H1 (cell line): ENCODE results near the gene RAP2C. TPM values are rescaled to one million over a fixed set of nuclear protein-coding genes. Genes with fewer than 3 reads are reported as not detected.

Experiments
- CTCF ChIA-PET: fragments of 300-600 bp; sonication (Branson Sonifier 250); formaldehyde crosslinking; loops from one replicate; lab custom pipeline; 2021; ENCODE audit not compliant: partially characterized antibody; lab: Charles Lee
- POLR2A ChIA-PET: fragments of 300-600 bp; sonication (Branson Sonifier 250); formaldehyde crosslinking; loops from one replicate; lab custom pipeline; 2021; ENCODE audit warnings: inconsistent platforms; ENCODE audit not compliant: partially characterized antibody; lab: Charles Lee
- DNase-seq, 2 experiments: peaks; one replicate each; pipeline versions ENCODE4 v3.0.0 to v3.0.0-alpha.2; 2010 to 2022; ENCODE audit warnings: low spot score in 2 of 2, low read depth in 1 of 2, mixed read lengths in 1 of 2
- FAIRE-seq: peaks from 2 replicates; lab custom pipeline; 2011; peaks lifted over from hg19 to GRCh38; lab: Jason Lieb, UNC
- H2AFZ ChIP-seq: 2 replicates; pipeline ENCODE4 v1.8.1; 2012; ENCODE audit warnings: low read length, inconsistent platforms
- H2AK5ac ChIP-seq: 2 replicates; pipeline ENCODE4 v1.6.1; 2013; ENCODE audit warnings: low read depth, low read length
- H2BK120ac ChIP-seq: replicated peaks from 2 replicates; pipeline ENCODE3; 2013; ENCODE audit warnings: low read depth, low read length, inconsistent platforms
- H2BK12ac ChIP-seq: 2 replicates; pipeline ENCODE4 v1.6.1; 2013; ENCODE audit warnings: low read depth, low read length
- H2BK15ac ChIP-seq: 2 replicates; pipeline ENCODE4 v1.6.1; 2013; ENCODE audit warnings: low read length
- H2BK20ac ChIP-seq: 2 replicates; pipeline ENCODE4 v1.6.1; 2013; ENCODE audit warnings: low read length
- H2BK5ac ChIP-seq: 2 replicates; pipeline ENCODE4 v1.6.1; 2013; ENCODE audit warnings: low read depth, low read length
- H3K14ac ChIP-seq: 2 replicates; pipeline ENCODE4 v1.6.1; 2013; ENCODE audit warnings: inconsistent platforms; ENCODE audit not compliant: insufficient read length
- H3K18ac ChIP-seq: 2 replicates; pipeline ENCODE4 v1.6.1; 2013; ENCODE audit warnings: low read length; ENCODE audit errors: extremely low read depth
- H3K23ac ChIP-seq: 2 replicates; pipeline ENCODE4 v1.6.1; 2013; ENCODE audit warnings: inconsistent platforms; ENCODE audit not compliant: insufficient read length
- H3K23me2 ChIP-seq: 2 replicates; pipeline ENCODE4 v1.6.1; 2013; ENCODE audit warnings: low read depth, low read length
- H3K27ac ChIP-seq: 2 replicates; pipeline ENCODE4 v1.6.1; 2011; ENCODE audit warnings: low read depth, low read length, inconsistent platforms
- H3K27me3 ChIP-seq, 4 experiments: replicated peaks in 1 of 4; 1 replicate in 1 of 4; 2 replicates in 3 of 4; pipeline versions ENCODE4 v1.6.1 to v1.8.1; 2011 to 2013; ENCODE audit warnings: low read length in 3 of 4, mild to moderate bottlenecking in 3 of 4, inconsistent platforms in 2 of 4, mixed read lengths in 2 of 4, moderate library complexity in 1 of 4; ENCODE audit not compliant: control insufficient read depth in 3 of 4, insufficient read depth in 3 of 4; ENCODE audit errors: extremely low read depth in 1 of 4
- H3K36me3 ChIP-seq, 4 experiments: 2 replicates each; pipeline versions ENCODE4 v1.6.1 to v1.8.1; 2011 to 2013; ENCODE audit warnings: mild to moderate bottlenecking in 4 of 4, low read length in 3 of 4, moderate library complexity in 2 of 4, control low read depth in 1 of 4, inconsistent platforms in 1 of 4; ENCODE audit not compliant: insufficient read depth in 4 of 4, control insufficient read depth in 2 of 4
- H3K4ac ChIP-seq: replicated peaks from 2 replicates; pipeline ENCODE3; 2013; ENCODE audit warnings: low read length, low read depth, mixed read lengths, inconsistent platforms; ENCODE audit not compliant: insufficient read length
- H3K4me1 ChIP-seq, 4 experiments: replicated peaks in 1 of 4; 1 replicate in 1 of 4; 2 replicates in 3 of 4; pipeline versions ENCODE4 v1.6.1 to v1.8.1; 2011 to 2013; ENCODE audit warnings: low read length in 3 of 4, inconsistent platforms in 2 of 4, mixed read lengths in 1 of 4; ENCODE audit not compliant: insufficient read depth in 4 of 4, control insufficient read depth in 3 of 4
- H3K4me2 ChIP-seq, 2 experiments: 2 replicates each; pipeline versions ENCODE4 v1.6.1 to v1.8.1; 2011 to 2013; ENCODE audit warnings: low read depth in 2 of 2, low read length in 2 of 2, control low read depth in 1 of 2, inconsistent platforms in 1 of 2, mild to moderate bottlenecking in 1 of 2; ENCODE audit not compliant: insufficient read depth in 1 of 2
- H3K4me3 ChIP-seq, 4 experiments: fragments of 200-600, 300-600 bp in 1 of 4; sonication (generic), shearing (Covaris generic), sonication (Bioruptor Twin) in 1 of 4; 2 replicates each; pipeline versions ENCODE4 v1.5.1 to v1.8.1; 2011 to 2016; ENCODE audit warnings: low read length in 4 of 4, low read depth in 3 of 4, control low read depth in 2 of 4, inconsistent platforms in 2 of 4, mild to moderate bottlenecking in 2 of 4, mixed read lengths in 1 of 4, moderate library complexity in 1 of 4; ENCODE audit not compliant: insufficient read depth in 2 of 4; ENCODE audit errors: extremely low read depth in 1 of 4
- H3K56ac ChIP-seq: replicated peaks from 2 replicates; pipeline ENCODE3; 2013; ENCODE audit warnings: low read depth, mild to moderate bottlenecking, mixed read lengths, low read length, inconsistent platforms; ENCODE audit not compliant: insufficient read length
- H3K79me1 ChIP-seq: 2 replicates; pipeline ENCODE4 v1.6.1; 2013; ENCODE audit warnings: low read depth, low read length, control low read depth
- H3K79me2 ChIP-seq, 2 experiments: 2 replicates each; pipeline versions ENCODE4 v1.6.1 to v1.8.1; 2012 to 2013; ENCODE audit warnings: low read length in 2 of 2, mild to moderate bottlenecking in 2 of 2, inconsistent platforms in 1 of 2; ENCODE audit not compliant: insufficient read depth in 2 of 2, control insufficient read depth in 1 of 2
- H3K9ac ChIP-seq, 4 experiments: replicated peaks in 1 of 4; 1 replicate in 1 of 4; 2 replicates in 3 of 4; pipeline versions ENCODE4 v1.6.1 to v1.8.1; 2011 to 2013; ENCODE audit warnings: low read depth in 3 of 4, low read length in 3 of 4, control low read depth in 2 of 4, mild to moderate bottlenecking in 2 of 4, moderate library complexity in 2 of 4, inconsistent platforms in 1 of 4; ENCODE audit errors: extremely low read depth in 1 of 4
- H3K9me3 ChIP-seq, 2 experiments: 2 replicates each; pipeline versions ENCODE4 v1.6.1 to v1.8.1; 2012 to 2013; ENCODE audit warnings: mild to moderate bottlenecking in 2 of 2, moderate library complexity in 2 of 2, control low read depth in 1 of 2, inconsistent platforms in 1 of 2, low read depth in 1 of 2, low read length in 1 of 2, mixed read lengths in 1 of 2; ENCODE audit not compliant: insufficient read depth in 2 of 2
- H4K20me1 ChIP-seq, 2 experiments: replicated peaks in 1 of 2; 2 replicates each; pipeline versions ENCODE3 to v1.8.1; 2011 to 2013; ENCODE audit warnings: inconsistent platforms in 2 of 2, low read length in 2 of 2, mild to moderate bottlenecking in 1 of 2; ENCODE audit not compliant: insufficient read depth in 2 of 2, control insufficient read depth in 1 of 2
- H4K5ac ChIP-seq: 2 replicates; pipeline ENCODE4 v1.6.1; 2013; ENCODE audit warnings: low read length, low read depth, mixed read lengths, inconsistent platforms; ENCODE audit not compliant: insufficient read length
- H4K8ac ChIP-seq: 2 replicates; pipeline ENCODE4 v1.8.0; 2013; ENCODE audit warnings: mild to moderate bottlenecking, moderate library complexity, low read length, inconsistent platforms; ENCODE audit not compliant: insufficient read depth; ENCODE audit errors: extremely low read depth
- H4K91ac ChIP-seq: replicated peaks from 2 replicates; pipeline ENCODE3; 2013; ENCODE audit warnings: low read length, mixed read lengths, inconsistent platforms; ENCODE audit not compliant: insufficient read length
- BRCA1 ChIP-seq: IDR thresholded peaks from 2 replicates; pipeline ENCODE4 v1.6.1; 2012; ENCODE audit warnings: low read depth, low read length, improper control_type of control experiment
- EZH2 ChIP-seq: fragments of 200-600 bp; sonication (generic); IDR thresholded peaks from 2 replicates; pipeline ENCODE4 v1.7.1; 2012; ENCODE audit warnings: low read depth, mild to moderate bottlenecking, moderate library complexity, low read length, inconsistent platforms; ENCODE audit not compliant: severe bottlenecking
- HDAC2 ChIP-seq, 2 experiments: fragments of 300-600 bp in 1 of 2; sonication (generic) in 1 of 2; IDR thresholded peaks; 2 replicates each; pipeline ENCODE4 v1.6.1; 2011 to 2012; ENCODE audit warnings: low read depth in 2 of 2, low read length in 2 of 2, mild to moderate bottlenecking in 2 of 2, moderate library complexity in 2 of 2, borderline replicate concordance in 1 of 2, inconsistent platforms in 1 of 2
- JUND ChIP-seq: IDR thresholded peaks from 2 replicates; pipeline ENCODE4 v1.6.1; 2011; ENCODE audit warnings: mild to moderate bottlenecking, improper control_type of control experiment, low read length
- MAX ChIP-seq: IDR thresholded peaks from 2 replicates; pipeline ENCODE4 v1.6.1; 2012; ENCODE audit warnings: inconsistent platforms
- RBBP5 ChIP-seq: IDR thresholded peaks from 2 replicates; pipeline ENCODE4 v1.7.1; 2012; ENCODE audit warnings: low read depth, mild to moderate bottlenecking, inconsistent platforms, low read length, moderate library complexity, borderline replicate concordance
- RNF2 ChIP-seq: fragments of 200-900, 300-1000 bp; sonication (generic); IDR thresholded peaks from 2 replicates; pipeline ENCODE4 v1.7.1; 2016; ENCODE audit warnings: borderline replicate concordance, low read depth, mild to moderate bottlenecking, antibody characterized with exemption, low read length; ENCODE audit not compliant: poor library complexity, severe bottlenecking; ENCODE audit errors: missing control alignments
- TAF7 ChIP-seq: optimal IDR thresholded peaks from 2 replicates; pipeline ENCODE3; 2011; ENCODE audit warnings: low read depth, mild to moderate bottlenecking, inconsistent platforms, low read length, moderate library complexity, borderline replicate concordance
- WGBS, 2 experiments: shearing (Covaris generic) in 1 of 2; methylation state at CpG; one replicate each; pipeline versions ENCODE4 v1.1.6 to v1.1.7; 2013 to 2015; ENCODE audit warnings: low lambda C conversion rate in 2 of 2, mixed read lengths in 2 of 2, inconsistent platforms in 1 of 2, low coverage in 1 of 2, missing lambda C conversion rate in 1 of 2; ENCODE audit not compliant: insufficient replicate concordance in 2 of 2, insufficient coverage in 1 of 2, insufficient read length in 1 of 2; ENCODE audit errors: extremely low coverage in 1 of 2, missing lambda C conversion rate in 1 of 2; 5-methylcytosine and 5-hydroxymethylcytosine counted together
- polyA plus RNA-seq, 7 experiments: library from polyadenylated mRNA; depleted of rRNA in 3 of 7; stranded (reverse) in 5 of 7; unstranded in 2 of 7; fragments of >200 nt in 5 of 7; fragments of 200-250 nt in 2 of 7; gene quantifications; 1 replicate in 5 of 7; 2 replicates in 1 of 7; 4 replicates in 1 of 7; pipeline versions ENCODE4 v1.2.1 to v1.2.3, GENCODE V29; 2011 to 2013; ENCODE audit warnings: missing spikeins in 2 of 7, mixed read lengths in 2 of 7
- total RNA-seq: library from RNA; stranded (reverse); fragmentation: NEBNext Ultra II Directional; extraction: Animal tissue kit (Norgen Biotek cat#: 25700); gene quantifications from 2 replicates; pipeline ENCODE4 v1.2.1, GENCODE V29; 2021

RAP2C gene
- total and polyA plus RNA-seq, 2 of the 8 experiments (the other 6 are each of a cell fraction or from before 2014, with no cell fraction given): 4.7 to 20.5 TPM

DNA sequence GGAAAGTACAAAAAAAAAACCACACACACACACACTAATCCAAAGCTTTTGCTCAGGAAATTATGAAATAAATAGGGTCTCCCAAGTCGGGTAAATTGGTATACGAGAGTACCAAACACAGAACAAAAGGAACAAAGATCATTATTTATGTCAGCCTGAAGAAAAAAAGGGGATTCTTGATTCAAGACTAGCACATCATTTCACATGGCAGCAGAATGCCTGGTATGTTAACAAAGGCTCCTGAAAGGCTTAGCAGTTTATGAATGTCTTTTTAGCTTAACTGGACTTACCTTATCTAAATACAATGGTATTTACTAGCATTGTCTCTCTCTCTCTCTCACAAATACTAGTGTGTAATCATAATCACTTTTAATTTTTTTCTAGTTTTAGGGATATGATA, 11.3 kb downstream of the RAP2C start:
- no peak overlapping the region for H2BK12ac ChIP-seq
- no peaks in the 10 kb centered on the region for H3K79me1 ChIP-seq
- no peaks in the 10 kb centered on the region; a peak in 1 of 4 replicates for H3K79me2 ChIP-seq
- H3K4me1 ChIP-seq: no peaks in the 10 kb centered on the region
- no peak for TF ChIP-seq RBBP5
- no peak for TF ChIP-seq BRCA1
- TF ChIP-seq RNF2: no peak
- no peak for TF ChIP-seq JUND
- no peak for TF ChIP-seq TAF7
- no peak for TF ChIP-seq HDAC2 (IDR thresholded peaks at IDR 0.05; ENCODE audit: borderline replicate concordance in 1 of 2, low read depth in 2 of 2, low read length in 2 of 2)
- no peak for TF ChIP-seq MAX
- TF ChIP-seq EZH2: no peak
- TF ChIP-seq, all 59 proteins: peak for 0
- H3K23me2 ChIP-seq: no peaks in the 10 kb centered on the region
- no peak overlapping the region for H4K91ac ChIP-seq
- H2BK5ac ChIP-seq: no peak overlapping the region
- DNase-seq (no peak), FAIRE-seq (no peak)
- no peak overlapping the region for H3K4me2 ChIP-seq
- H2AFZ ChIP-seq: no peak overlapping the region
- no peak overlapping the region for H3K4ac ChIP-seq
- no peak overlapping the region for H3K4me3 ChIP-seq
- no peaks in the 10 kb centered on the region for H3K27me3 ChIP-seq
- H3K36me3 ChIP-seq: peaks cover 0 to 14% (median 3%) of the 10 kb centered on the region in 4 experiments; a peak in 5 of 8 replicates
- ChIA-PET CTCF (interaction anchor here (1.8 kb wide), 1 partner anchor 115 kb away, joined by 4 read pairs; no protein-coding TSS in a partner anchor), POLR2A (no interaction called here)
- no peak overlapping the region for H3K18ac ChIP-seq
- no peaks in the 10 kb centered on the region for H4K20me1 ChIP-seq
- no peak overlapping the region for H2BK20ac ChIP-seq
- H3K14ac ChIP-seq: no peak overlapping the region
- no peak overlapping the region for H3K23ac ChIP-seq
- H2BK120ac ChIP-seq: no peak overlapping the region
- no peak overlapping the region for H4K8ac ChIP-seq
- no peak overlapping the region for H2AK5ac ChIP-seq
- H3K27ac ChIP-seq: no peak overlapping the region
- no peak overlapping the region for H4K5ac ChIP-seq
- H2BK15ac ChIP-seq: no peak overlapping the region
- 93% methylated on average over 2 of the region's 2 CpGs; no CpG with 5 or more reads in 1 of the 2 experiments for WGBS, 2 experiments
- H3K56ac ChIP-seq: no peak overlapping the region
- H3K9ac ChIP-seq: no peak overlapping the region
- no peaks in the 10 kb centered on the region for H3K9me3 ChIP-seq
